ENCODE measurements around the gene IGFN1.

DNA sequence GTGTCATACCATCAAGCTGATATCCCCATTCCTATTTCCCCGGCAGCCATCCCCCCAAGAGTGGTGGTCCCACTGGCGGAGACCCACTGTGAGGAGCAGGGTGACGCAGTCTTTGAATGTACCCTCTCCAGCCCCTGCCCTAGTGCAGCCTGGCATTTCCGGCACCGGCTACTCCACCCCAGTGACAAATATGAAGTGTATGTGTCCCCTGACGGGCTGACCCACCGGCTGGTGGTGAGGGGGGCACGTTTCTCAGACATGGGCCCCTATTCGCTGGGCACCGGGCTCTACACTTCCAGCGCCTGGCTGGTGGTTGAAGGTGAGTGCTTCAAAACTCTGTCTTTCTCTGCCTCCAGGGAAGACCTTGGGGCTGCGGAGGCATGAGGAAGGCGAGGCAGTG is 14.4 kb downstream of the IGFN1 start:
- TF ChIP-seq EP300 (IDR thresholded peaks at IDR 0.05; ENCODE audit: borderline replicate concordance in 1 of 2, low read depth in 1 of 2, low read length in 1 of 2) (no peak), CTCF (IDR thresholded peaks at IDR 0.05) (no peak)
